SK-N-SH (cell line): ENCODE data around the gene EPYC.

Source experiments
- EP300 ChIP-seq, 2 experiments: IDR thresholded peaks; 2 replicates each; pipeline versions ENCODE4 v1.4.0 to v1.6.1; 2012; ENCODE audit warnings: borderline replicate concordance in 1 of 2, low read depth in 1 of 2, low read length in 1 of 2
- POLR2AphosphoS5 ChIP-seq: IDR thresholded peaks from 2 replicates; pipeline ENCODE4 v1.6.1; 2012; ENCODE audit warnings: low read depth, low read length

- TF ChIP-seq POLR2AphosphoS5 (no peak), EP300 (IDR thresholded peaks at IDR 0.05; ENCODE audit: borderline replicate concordance in 1 of 2, low read depth in 1 of 2, low read length in 1 of 2) (no peak)
Observed at GRCh38 chr12:91044586-91044985, 39.8 kb upstream of the EPYC start.
